ENCODE measurements around the gene PDAP1.

DNA sequence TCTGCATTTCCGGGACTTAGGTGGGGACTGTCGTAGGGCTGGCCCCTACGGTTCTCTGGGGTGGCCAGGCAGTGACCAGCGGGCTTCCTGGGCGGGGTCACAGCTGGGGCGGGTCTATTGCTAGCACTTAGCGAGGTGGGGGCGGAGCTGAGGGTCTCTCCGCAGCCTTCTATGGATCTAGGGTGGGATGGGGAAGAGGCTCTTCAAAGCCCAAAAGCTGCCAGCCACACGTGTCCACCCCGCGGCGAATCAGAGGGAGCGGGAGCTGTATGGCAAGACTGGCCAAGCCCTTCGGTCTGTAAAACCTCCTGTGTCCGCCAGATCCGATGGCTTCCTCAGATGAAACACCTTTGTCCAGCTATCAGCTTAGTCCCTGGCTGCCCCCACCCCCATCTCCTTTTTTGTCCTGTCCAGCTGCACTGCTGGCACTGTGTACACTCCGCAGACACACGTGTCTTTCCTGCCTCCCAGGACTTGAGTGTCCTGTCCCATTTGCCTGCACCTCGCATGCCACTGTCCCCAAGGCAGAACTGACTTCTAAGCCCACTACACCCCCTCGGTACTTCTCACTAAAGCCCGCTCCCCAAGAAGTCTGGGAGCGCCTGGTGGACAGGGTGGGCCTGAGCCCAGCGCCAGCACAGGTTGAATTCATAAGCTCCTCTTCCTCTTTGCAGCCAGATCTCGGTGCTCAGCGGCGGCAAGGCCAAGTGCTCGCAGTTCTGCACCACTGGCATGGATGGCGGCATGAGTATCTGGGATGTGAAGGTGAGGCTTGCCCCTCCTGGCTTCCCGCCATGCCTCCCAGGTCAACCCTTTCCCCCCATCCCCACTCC lies 14.8 kb downstream of the PDAP1 start:
- TF ChIP-seq, protein P1, sequence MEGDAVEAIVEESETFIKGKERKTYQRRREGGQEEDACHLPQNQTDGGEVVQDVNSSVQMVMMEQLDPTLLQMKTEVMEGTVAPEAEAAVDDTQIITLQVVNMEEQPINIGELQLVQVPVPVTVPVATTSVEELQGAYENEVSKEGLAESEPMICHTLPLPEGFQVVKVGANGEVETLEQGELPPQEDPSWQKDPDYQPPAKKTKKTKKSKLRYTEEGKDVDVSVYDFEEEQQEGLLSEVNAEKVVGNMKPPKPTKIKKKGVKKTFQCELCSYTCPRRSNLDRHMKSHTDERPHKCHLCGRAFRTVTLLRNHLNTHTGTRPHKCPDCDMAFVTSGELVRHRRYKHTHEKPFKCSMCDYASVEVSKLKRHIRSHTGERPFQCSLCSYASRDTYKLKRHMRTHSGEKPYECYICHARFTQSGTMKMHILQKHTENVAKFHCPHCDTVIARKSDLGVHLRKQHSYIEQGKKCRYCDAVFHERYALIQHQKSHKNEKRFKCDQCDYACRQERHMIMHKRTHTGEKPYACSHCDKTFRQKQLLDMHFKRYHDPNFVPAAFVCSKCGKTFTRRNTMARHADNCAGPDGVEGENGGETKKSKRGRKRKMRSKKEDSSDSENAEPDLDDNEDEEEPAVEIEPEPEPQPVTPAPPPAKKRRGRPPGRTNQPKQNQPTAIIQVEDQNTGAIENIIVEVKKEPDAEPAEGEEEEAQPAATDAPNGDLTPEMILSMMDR (IDR thresholded peaks at IDR 0.05; ENCODE audit: control extremely low read depth in 1 of 3, insufficient read depth in 1 of 3, low read depth in 1 of 3, low read length in 3 of 3), result no peak
- TF ChIP-seq SIN3A (conservative IDR thresholded peaks at IDR 0.05 in 1 of 2, IDR thresholded peaks at IDR 0.05 in 1 of 2; ENCODE audit: low read depth in 1 of 2, low read length in 2 of 2) (no peak), ASH2L (IDR thresholded peaks at IDR 0.05; ENCODE audit: low read length) (no peak), FOSL1 (IDR thresholded peaks at IDR 0.05; ENCODE audit: insufficient read depth, low read depth, low read length) (no peak), POLR2A (IDR thresholded peaks at IDR 0.05; ENCODE audit: control extremely low read depth in 1 of 2, low read depth in 2 of 2, low read length in 2 of 2) (peak; percentile 64 to 82; a peak in 2 of 3 replicates), EZH2 (IDR thresholded peaks at IDR 0.05; ENCODE audit: low read depth, low read length, severe bottlenecking) (no peak), EP300 (IDR thresholded peaks at IDR 0.05; ENCODE audit: borderline replicate concordance in 1 of 2, low read depth in 2 of 2, low read length in 2 of 2) (no peak)
- TF ChIP-seq, protein P2, sequence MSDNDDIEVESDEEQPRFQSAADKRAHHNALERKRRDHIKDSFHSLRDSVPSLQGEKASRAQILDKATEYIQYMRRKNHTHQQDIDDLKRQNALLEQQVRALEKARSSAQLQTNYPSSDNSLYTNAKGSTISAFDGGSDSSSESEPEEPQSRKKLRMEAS (IDR thresholded peaks at IDR 0.05), result no peak
